ENCODE measurements around the gene PLA2G4D. TPM values are rescaled to one million over a fixed set of nuclear protein-coding genes. Genes with fewer than 3 reads are reported as not detected.

The PLA2G4D gene
- total and polyA plus RNA-seq, 4 donors: 0.12 to 0.31 (median 0.15) TPM; not detected in 1

DNA sequence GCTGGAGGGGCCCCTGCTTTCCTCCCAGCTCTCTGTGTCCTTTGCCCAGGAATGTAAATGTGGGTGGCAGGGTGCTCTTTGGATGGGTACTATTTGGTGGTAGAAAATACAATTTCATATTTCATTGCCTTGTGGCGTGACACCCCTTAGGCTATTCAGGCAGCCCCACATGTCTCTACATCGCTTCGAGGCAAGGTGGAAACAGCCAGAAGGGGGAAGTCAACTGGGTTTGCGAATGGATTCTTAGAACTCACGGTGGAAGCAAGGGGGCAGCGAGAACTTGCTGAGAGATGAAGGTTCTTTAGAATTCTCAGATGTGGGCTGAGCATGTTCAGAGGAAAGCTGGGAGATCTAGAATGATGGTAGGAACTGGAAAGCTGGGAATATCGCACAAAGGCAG is 25.3 kb downstream of the PLA2G4D start:
- H3K4me3 ChIP-seq: no peak overlapping the region
- no peak for ATAC-seq (ENCODE audit: insufficient read depth, low FRiP score)

DNA sequence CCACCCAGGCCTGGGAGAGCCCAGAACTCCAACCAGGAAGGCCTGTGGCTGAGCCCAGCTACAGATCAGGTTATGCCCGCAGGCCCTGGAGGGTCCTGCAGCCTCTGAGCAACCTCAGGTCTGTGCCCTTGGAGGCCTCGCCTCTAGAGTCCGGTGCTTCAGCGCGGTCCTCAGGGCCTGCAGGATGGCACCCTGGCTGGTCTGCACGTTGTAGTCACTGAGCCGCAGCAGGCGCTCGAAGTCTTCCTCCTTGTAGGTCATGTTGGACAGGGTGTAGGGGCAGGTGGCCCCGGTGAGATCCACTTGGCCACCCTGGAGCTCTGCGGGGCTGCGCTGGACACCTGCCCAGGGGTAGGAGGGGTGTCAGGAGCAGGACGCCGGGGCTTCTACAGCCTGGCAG is 25.8 kb downstream of the PLA2G4D start:
- TF ChIP-seq, protein P1, sequence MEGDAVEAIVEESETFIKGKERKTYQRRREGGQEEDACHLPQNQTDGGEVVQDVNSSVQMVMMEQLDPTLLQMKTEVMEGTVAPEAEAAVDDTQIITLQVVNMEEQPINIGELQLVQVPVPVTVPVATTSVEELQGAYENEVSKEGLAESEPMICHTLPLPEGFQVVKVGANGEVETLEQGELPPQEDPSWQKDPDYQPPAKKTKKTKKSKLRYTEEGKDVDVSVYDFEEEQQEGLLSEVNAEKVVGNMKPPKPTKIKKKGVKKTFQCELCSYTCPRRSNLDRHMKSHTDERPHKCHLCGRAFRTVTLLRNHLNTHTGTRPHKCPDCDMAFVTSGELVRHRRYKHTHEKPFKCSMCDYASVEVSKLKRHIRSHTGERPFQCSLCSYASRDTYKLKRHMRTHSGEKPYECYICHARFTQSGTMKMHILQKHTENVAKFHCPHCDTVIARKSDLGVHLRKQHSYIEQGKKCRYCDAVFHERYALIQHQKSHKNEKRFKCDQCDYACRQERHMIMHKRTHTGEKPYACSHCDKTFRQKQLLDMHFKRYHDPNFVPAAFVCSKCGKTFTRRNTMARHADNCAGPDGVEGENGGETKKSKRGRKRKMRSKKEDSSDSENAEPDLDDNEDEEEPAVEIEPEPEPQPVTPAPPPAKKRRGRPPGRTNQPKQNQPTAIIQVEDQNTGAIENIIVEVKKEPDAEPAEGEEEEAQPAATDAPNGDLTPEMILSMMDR (IDR thresholded peaks at IDR 0.05; ENCODE audit: control extremely low read depth, extremely low read depth): no peak

More for the DNA sequence above, 25.3 kb downstream of the PLA2G4D start:
- DNase-seq: no peak
- WGBS, 2 donors: 87 to 92% methylated on average over 7 of the region's 7 CpGs
- Histone ChIP-seq H3K4me1 (ENCODE audit: control insufficient read depth in 5 of 5, insufficient read depth in 5 of 5, low read length in 5 of 5) (peaks cover 0 to 9% (median 0%) of the 10 kb centered on the region in 5 donors), H3K27ac (ENCODE audit: low read depth in 1 of 2, low read length in 1 of 2) (no peak overlapping the region), H3K9ac (ENCODE audit: insufficient read depth in 1 of 2, low read length in 2 of 2) (no peak overlapping the region), H3K27me3 (ENCODE audit: control insufficient read depth in 3 of 3, insufficient read depth in 3 of 3, low read length in 2 of 3) (no peaks in the 10 kb centered on the region), H3K9me3 (ENCODE audit: control insufficient read depth in 4 of 4, insufficient read depth in 3 of 4, low read length in 3 of 4) (no peaks in the 10 kb centered on the region), H3K36me3 (ENCODE audit: control insufficient read depth in 4 of 4, insufficient read depth in 4 of 4, low read length in 4 of 4) (no peaks in the 10 kb centered on the region)
- TF ChIP-seq, protein P1 (IDR thresholded peaks at IDR 0.05; ENCODE audit: control extremely low read depth, extremely low read depth): no peak

DNA sequence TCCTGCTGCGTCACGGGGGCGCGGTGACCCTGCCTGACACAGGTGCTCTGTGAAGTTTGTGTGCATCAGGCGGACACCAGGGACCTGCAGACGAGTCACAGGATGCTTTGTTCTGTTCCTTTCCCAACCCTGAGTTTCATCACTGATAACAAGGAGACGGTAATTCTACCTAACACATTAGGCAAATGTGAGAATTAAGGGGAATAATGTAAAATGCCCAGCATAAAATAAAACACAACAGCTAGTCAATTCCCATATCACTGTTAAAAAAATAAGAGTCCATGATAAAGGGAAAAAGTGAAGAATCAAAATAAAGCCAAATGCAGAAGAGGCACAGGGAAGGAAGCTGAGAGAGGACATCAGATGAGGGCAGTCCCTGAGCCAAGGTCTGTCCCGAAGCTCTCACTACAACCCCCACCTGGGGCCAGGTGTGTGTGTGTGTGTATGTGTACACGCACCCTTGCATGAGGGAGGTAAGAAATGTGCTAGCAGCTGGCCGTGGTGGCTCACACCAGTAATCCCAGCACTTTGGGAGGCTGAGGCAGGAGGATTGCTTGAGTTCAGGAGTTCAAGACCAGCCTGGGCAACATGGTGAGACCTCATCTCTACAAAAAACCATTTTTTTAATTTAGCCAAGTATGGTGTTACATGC is 27.5 kb downstream of the PLA2G4D start:
- no peak for ATAC-seq (ENCODE audit: insufficient read depth, low FRiP score)
- H3K9me3 ChIP-seq (ENCODE audit: control insufficient read depth in 4 of 4, insufficient read depth in 3 of 4, low read length in 3 of 4): no peaks in the 10 kb centered on the region
- no peaks in the 10 kb centered on the region for H3K27me3 ChIP-seq (ENCODE audit: control insufficient read depth in 3 of 3, insufficient read depth in 3 of 3, low read length in 2 of 3)
- no peak overlapping the region for H3K27ac ChIP-seq (ENCODE audit: low read depth in 1 of 2, low read length in 1 of 2)
- H3K9ac ChIP-seq (ENCODE audit: insufficient read depth in 1 of 2, low read length in 2 of 2): no peak overlapping the region
- DNase-seq: no peak
- H3K4me3 ChIP-seq: no peak overlapping the region
- H3K4me1 ChIP-seq (ENCODE audit: control insufficient read depth in 5 of 5, insufficient read depth in 5 of 5, low read length in 5 of 5): peaks cover 0 to 9% (median 0%) of the 10 kb centered on the region in 5 donors
- no peaks in the 10 kb centered on the region for H3K36me3 ChIP-seq (ENCODE audit: control insufficient read depth in 4 of 4, insufficient read depth in 4 of 4, low read length in 4 of 4)
- WGBS, 2 donors: 41 to 42% methylated on average over 10 of the region's 10 CpGs
- TF ChIP-seq, protein P1 (IDR thresholded peaks at IDR 0.05; ENCODE audit: control extremely low read depth, extremely low read depth): no peak

More for the DNA sequence above, 25.8 kb downstream of the PLA2G4D start:
- 94 to 98% methylated on average over 14 of the region's 14 CpGs for WGBS, 2 donors
- Histone ChIP-seq H3K9ac (ENCODE audit: insufficient read depth in 1 of 2, low read length in 2 of 2) (no peak overlapping the region), H3K27me3 (ENCODE audit: control insufficient read depth in 3 of 3, insufficient read depth in 3 of 3, low read length in 2 of 3) (no peaks in the 10 kb centered on the region), H3K4me3 (no peak overlapping the region), H3K27ac (ENCODE audit: low read depth in 1 of 2, low read length in 1 of 2) (no peak overlapping the region), H3K4me1 (ENCODE audit: control insufficient read depth in 5 of 5, insufficient read depth in 5 of 5, low read length in 5 of 5) (peaks cover 0 to 9% (median 0%) of the 10 kb centered on the region in 5 donors), H3K9me3 (ENCODE audit: control insufficient read depth in 4 of 4, insufficient read depth in 3 of 4, low read length in 3 of 4) (no peaks in the 10 kb centered on the region), H3K36me3 (ENCODE audit: control insufficient read depth in 4 of 4, insufficient read depth in 4 of 4, low read length in 4 of 4) (no peaks in the 10 kb centered on the region)
- ATAC-seq (ENCODE audit: insufficient read depth, low FRiP score): no peak
- no peak for DNase-seq

All from lung (tissue), 12 donors.